ENCODE results near the gene KCNE3.

DNA sequence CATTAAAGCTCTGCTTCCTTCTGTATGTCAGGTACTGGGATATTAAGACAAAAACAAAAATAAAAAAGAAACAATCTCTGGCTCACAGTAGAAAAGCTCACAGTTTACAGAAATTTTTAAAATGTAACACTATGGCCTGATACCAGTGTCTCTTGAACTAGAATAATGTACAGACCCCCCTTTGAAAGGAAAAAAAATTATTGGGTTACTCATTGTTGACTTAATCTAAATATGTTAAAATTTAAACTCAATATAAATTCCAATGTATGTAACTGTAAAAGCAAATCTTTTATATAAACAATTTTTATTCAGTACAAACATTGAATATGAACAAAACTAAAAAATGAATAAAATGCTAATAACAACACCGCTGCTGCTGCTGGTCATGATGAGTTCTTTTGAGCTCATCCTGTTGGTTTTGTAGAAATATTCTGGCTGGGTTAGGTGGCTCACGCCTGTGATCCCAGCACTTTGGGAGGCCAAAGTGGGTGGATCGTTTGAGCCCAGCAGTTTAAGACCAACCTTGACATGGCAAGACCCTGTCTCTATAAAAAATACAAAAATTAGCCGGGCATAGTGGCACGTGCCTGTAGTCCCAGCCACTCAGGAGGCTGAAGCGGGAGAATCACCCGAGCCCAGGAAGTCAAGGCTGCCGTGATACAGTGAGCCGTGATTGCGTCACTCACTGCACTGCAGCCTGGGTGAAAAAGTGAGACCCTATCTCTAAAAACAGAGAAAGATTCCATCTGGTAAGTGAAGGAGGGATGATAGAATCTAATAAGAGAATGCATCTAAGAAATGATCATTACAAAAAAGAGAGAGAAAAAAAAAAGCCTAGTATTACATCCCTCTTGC lies 11.8 kb upstream of the KCNE3 start:
- TF ChIP-seq, protein P1, sequence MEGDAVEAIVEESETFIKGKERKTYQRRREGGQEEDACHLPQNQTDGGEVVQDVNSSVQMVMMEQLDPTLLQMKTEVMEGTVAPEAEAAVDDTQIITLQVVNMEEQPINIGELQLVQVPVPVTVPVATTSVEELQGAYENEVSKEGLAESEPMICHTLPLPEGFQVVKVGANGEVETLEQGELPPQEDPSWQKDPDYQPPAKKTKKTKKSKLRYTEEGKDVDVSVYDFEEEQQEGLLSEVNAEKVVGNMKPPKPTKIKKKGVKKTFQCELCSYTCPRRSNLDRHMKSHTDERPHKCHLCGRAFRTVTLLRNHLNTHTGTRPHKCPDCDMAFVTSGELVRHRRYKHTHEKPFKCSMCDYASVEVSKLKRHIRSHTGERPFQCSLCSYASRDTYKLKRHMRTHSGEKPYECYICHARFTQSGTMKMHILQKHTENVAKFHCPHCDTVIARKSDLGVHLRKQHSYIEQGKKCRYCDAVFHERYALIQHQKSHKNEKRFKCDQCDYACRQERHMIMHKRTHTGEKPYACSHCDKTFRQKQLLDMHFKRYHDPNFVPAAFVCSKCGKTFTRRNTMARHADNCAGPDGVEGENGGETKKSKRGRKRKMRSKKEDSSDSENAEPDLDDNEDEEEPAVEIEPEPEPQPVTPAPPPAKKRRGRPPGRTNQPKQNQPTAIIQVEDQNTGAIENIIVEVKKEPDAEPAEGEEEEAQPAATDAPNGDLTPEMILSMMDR (conservative IDR thresholded peaks at IDR 0.05; ENCODE audit: low read depth, low read length), result no peak
- no peak for TF ChIP-seq EZH2 (IDR thresholded peaks at IDR 0.05; ENCODE audit: low read length, unreplicated experiment)
